ENCODE data around the gene PARVA. TPM values are rescaled to one million over a fixed set of nuclear protein-coding genes. Genes with fewer than 3 reads are reported as not detected.
"Not testable (repeated sequence)": the region's sequence is repeated elsewhere in the genome, so short reads cannot be mapped to it uniquely, and the experiment has no call there.

Gene PARVA
- polyA plus RNA-seq, 2 of the 4 experiments (the other 2 are of a cell fraction), result 25.5 to 26.1 TPM

DNA sequence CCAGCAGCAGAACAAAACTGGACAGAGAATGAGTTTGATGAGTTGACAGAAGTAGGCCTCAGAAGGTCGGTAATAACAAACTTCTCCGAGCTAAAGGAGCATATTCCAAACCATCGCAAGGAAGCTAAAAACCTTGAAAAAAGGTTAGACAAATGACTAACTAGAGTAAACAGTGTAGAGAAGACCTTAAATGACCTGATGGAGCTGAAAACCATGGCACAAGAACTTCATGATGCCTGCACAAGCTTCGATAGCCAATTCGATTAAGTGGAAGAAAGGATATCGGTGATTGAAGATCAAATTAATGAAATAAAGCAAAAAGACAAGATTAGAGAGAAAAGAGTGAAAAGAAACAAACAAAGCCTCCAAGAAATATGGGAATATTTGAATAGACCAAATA, 10.3 kb upstream of the PARVA start:
- WGBS (ENCODE audit: missing lambda C conversion rate), result 85% methylated on average over 6 of the region's 6 CpGs
- not testable (repeated sequence) for H3K4me3 ChIP-seq; H3K4me2 ChIP-seq; H3K9me3 ChIP-seq; FAIRE-seq; ATAC-seq; H3K27ac ChIP-seq; DNase-seq (ENCODE audit: low read depth in 1 of 2, low spot score in 1 of 2)
- peaks cover 12% of the 10 kb centered on the region for H3K4me1 ChIP-seq
- POLR2A ChIA-PET, result interaction anchor here (2.1 kb wide), 1 partner anchor 10 kb away, joined by 8 read pairs; the partner anchor contains the start of gene PARVA
- CTCF ChIA-PET, result interaction anchor here (0.6 to 2.6 kb wide), 5 partner anchors 10 to 682 kb away, joined by 3 to 10 read pairs (median 5); partner anchors contain the start of gene PARVA

DNA sequence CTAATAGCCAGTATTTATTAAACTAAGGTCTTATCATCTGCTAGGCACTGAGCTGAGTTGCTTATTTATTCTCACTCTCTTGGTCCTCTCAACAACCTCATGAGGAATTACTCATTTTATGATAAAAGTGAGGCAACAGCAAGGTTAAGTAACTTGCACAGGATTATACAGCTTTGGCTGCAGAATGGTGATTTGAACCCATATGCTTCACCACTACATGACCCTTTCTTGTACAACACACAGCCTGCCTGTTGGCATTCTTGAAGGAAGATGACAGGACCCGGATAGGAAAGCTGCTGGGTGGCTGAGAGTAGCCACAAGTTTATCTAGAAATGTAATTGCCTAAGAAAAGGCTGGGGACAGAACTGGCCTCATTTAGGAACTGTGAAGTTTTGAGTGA, 5.3 kb upstream of the PARVA start:
- no peak overlapping the region for H3K27ac ChIP-seq
- no peak for TF ChIP-seq CBX8 (IDR thresholded peaks at IDR 0.05)
- TF ChIP-seq CBX2 (IDR thresholded peaks at IDR 0.05; ENCODE audit: borderline replicate concordance, low read depth), result no peak
- TF ChIP-seq, protein P1, sequence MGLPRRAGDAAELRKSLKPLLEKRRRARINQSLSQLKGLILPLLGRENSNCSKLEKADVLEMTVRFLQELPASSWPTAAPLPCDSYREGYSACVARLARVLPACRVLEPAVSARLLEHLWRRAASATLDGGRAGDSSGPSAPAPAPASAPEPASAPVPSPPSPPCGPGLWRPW (IDR thresholded peaks at IDR 0.05), result no peak
- no peak for TF ChIP-seq HOXB5 (CRISPR knock-in tag; IDR thresholded peaks at IDR 0.05)
- no peak for TF ChIP-seq EP300 (IDR thresholded peaks at IDR 0.05)
- TF ChIP-seq, protein P2, sequence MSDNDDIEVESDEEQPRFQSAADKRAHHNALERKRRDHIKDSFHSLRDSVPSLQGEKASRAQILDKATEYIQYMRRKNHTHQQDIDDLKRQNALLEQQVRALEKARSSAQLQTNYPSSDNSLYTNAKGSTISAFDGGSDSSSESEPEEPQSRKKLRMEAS (IDR thresholded peaks at IDR 0.05), result no peak
- TF ChIP-seq NFE2L2 (conservative IDR thresholded peaks at IDR 0.05; ENCODE audit: low read length), result no peak
- TF ChIP-seq ZSCAN20 (CRISPR knock-in tag; IDR thresholded peaks at IDR 0.05), result no peak
- no peak for TF ChIP-seq CHD4 (IDR thresholded peaks at IDR 0.05; ENCODE audit: borderline replicate concordance)
- TF ChIP-seq JUNB (IDR thresholded peaks at IDR 0.05), result no peak
- no peak overlapping the region for H3K4me3 ChIP-seq
- H3K4me1 ChIP-seq, result peaks cover 3% of the 10 kb centered on the region
- DNase-seq (ENCODE audit: low read depth in 1 of 2, low spot score in 1 of 2), result no peak
- H3K9me3 ChIP-seq, result no peaks in the 10 kb centered on the region
- 21% methylated on average over 1 of the region's 1 CpG for WGBS (ENCODE audit: missing lambda C conversion rate)
- no peak for FAIRE-seq
- ChIA-PET CTCF (interaction anchor here (0.5 to 1.9 kb wide), 2 partner anchors 41 to 1956 kb away, joined by 3 to 10 read pairs; no protein-coding TSS in a partner anchor), POLR2A (no interaction called here)
- no peak overlapping the region for H3K4me2 ChIP-seq
- no peak for ATAC-seq

DNA sequence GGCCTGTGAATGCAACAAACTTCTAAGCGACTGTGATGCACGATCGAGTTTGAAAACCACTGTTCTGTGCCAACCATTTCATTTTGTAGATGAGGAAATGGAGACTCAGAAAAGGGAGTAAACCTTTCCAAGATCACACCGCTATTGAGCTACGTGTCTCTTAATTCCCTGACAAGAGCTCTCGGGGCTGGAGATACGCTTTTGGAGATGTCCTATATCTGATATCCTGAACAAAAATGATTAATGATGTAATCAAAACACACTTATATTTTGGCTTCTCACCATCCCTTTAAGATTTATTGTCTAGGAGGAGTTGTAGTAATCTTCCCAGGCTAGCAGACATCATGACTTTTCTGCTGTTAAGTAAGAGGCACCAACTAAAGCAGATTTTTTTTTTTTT, 1.7 kb upstream of the PARVA start:
- no peak overlapping the region for H3K4me2 ChIP-seq
- TF ChIP-seq FOSB (CRISPR knock-in tag; IDR thresholded peaks at IDR 0.05), result no peak
- 77% methylated on average over 7 of the region's 7 CpGs for WGBS (ENCODE audit: missing lambda C conversion rate)
- no peak for ATAC-seq
- no peak for DNase-seq (ENCODE audit: low read depth in 1 of 2, low spot score in 1 of 2)
- H3K27ac ChIP-seq, result no peak overlapping the region
- no peaks in the 10 kb centered on the region for H3K9me3 ChIP-seq
- no peak for FAIRE-seq
- H3K4me3 ChIP-seq, result no peak overlapping the region
- peaks cover 11% of the 10 kb centered on the region for H3K4me1 ChIP-seq
- ChIA-PET POLR2A (interaction anchor here (1.0 kb wide), 1 partner anchor 87 kb away, joined by 3 read pairs; no protein-coding TSS in a partner anchor), CTCF (interaction anchor here (1.1 to 2.1 kb wide), 6 partner anchors 8 to 834 kb away, joined by 3 to 8 read pairs (median 3); no protein-coding TSS in a partner anchor)

- Histone ChIP-seq H3K9me3 (no peaks in the 10 kb centered on the region), H3K4me3 (no peak overlapping the region; the same call in 2 of the 3 replicates), H3K27ac (peak overlapping the region; percentile 86 to 96), H3K4me1 (peaks cover 11% of the 10 kb centered on the region), H3K4me2 (peak overlapping the region; percentile 91; the same call in 2 of the 3 replicates)
- DNase-seq (ENCODE audit: low read depth in 1 of 2, low spot score in 1 of 2), result no peak
- ATAC-seq, result no peak
- FAIRE-seq, result no peak
- CTCF ChIA-PET, result interaction anchor here (0.6 to 2.1 kb wide), 17 partner anchors 9 to 633 kb away, joined by 3 to 8 read pairs (median 4); partner anchors contain the start of gene RASSF10
- TF ChIP-seq BCL3 (IDR thresholded peaks at IDR 0.05) (no peak), TP53 (CRISPR knock-in tag; IDR thresholded peaks at IDR 0.05) (no peak), NR3C1 (IDR thresholded peaks at IDR 0.05) (no peak), HOXB13 (CRISPR knock-in tag; IDR thresholded peaks at IDR 0.05; ENCODE audit: low read depth) (no peak), ZSCAN20 (CRISPR knock-in tag; IDR thresholded peaks at IDR 0.05) (no peak), HEYL (CRISPR knock-in tag; IDR thresholded peaks at IDR 0.05) (no peak), EP300 (IDR thresholded peaks at IDR 0.05) (no peak), ATOH8 (CRISPR knock-in tag; IDR thresholded peaks at IDR 0.05; ENCODE audit: low read depth) (no peak), EHF (CRISPR knock-in tag; IDR thresholded peaks at IDR 0.05) (no peak), ELK1 (IDR thresholded peaks at IDR 0.05; ENCODE audit: low read depth, low read length) (no peak)
- TF ChIP-seq, protein P3, sequence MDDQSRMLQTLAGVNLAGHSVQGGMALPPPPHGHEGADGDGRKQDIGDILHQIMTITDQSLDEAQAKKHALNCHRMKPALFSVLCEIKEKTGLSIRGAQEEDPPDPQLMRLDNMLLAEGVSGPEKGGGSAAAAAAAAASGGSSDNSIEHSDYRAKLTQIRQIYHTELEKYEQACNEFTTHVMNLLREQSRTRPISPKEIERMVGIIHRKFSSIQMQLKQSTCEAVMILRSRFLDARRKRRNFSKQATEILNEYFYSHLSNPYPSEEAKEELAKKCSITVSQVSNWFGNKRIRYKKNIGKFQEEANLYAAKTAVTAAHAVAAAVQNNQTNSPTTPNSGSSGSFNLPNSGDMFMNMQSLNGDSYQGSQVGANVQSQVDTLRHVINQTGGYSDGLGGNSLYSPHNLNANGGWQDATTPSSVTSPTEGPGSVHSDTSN (IDR thresholded peaks at IDR 0.05), result no peak
- WGBS (ENCODE audit: missing lambda C conversion rate), result 89% methylated on average over 14 of the region's 14 CpGs
- POLR2A ChIA-PET, result interaction anchor here (0.7 to 1.5 kb wide), 12 partner anchors 10 to 367 kb away, joined by 3 to 8 read pairs (median 3); no protein-coding TSS in a partner anchor
Measured at GRCh38 chr11:12376259-12377081, 901 bp upstream of the PARVA start.

Measured in A549 (cell line).